Esophagus squamous epithelium (tissue), 4 donors: ENCODE data around the gene AGMO.

ENCODE experiments used
- CTCF ChIP-seq, 6 experiments: fragments of 450-650 bp in 4 of 6; fragments of 200-600 bp in 2 of 6; sonication (generic) in 2 of 6; IDR thresholded peaks; one replicate each; pipeline ENCODE4 v1.5.1; 2016 to 2019; ENCODE audit warnings: antibody characterized with exemption in 6 of 6, mild to moderate bottlenecking in 4 of 6, moderate library complexity in 4 of 6
- POLR2A ChIP-seq, 4 donors: fragments of 450-650 bp; IDR thresholded peaks; one replicate each; pipeline ENCODE4 v1.6.1; 2017; ENCODE audit warnings: antibody characterized with exemption in 4 of 4, mild to moderate bottlenecking in 4 of 4, moderate library complexity in 3 of 4

DNA sequence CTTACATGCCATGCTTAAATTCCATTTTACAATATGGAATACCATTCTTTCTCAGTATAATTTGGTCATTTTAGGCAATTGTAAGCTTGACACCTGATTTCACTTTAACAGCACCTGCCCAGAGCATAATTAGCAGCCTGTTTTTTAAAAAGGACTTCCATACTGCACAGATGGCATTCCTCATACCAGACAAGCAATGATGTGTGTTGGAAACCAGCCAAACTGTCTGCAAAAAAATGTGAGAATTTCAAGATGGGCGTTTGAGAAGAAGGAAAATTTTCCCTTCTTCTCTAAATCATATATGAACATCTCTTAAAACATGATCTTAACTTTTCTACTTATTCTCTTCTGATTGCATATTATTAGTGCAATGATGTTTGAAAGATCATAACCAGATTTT is 40.4 kb upstream of the AGMO start:
- TF ChIP-seq CTCF (IDR thresholded peaks at IDR 0.05) (no peak), POLR2A (IDR thresholded peaks at IDR 0.05) (no peak)
